ENCODE results near the gene QKI.

GRCh38 chr6:163381118-163381756 is 33.3 kb upstream of the QKI start:
- no peak for TF ChIP-seq CTCF (IDR thresholded peaks at IDR 0.05; ENCODE audit: borderline replicate concordance, extremely low read depth, low read length, poor library complexity, severe bottlenecking)
- no peak for TF ChIP-seq EZH2 (IDR thresholded peaks at IDR 0.05; ENCODE audit: borderline replicate concordance, low read depth, low read length, severe bottlenecking)

Measured in DND-41 (cell line).